Loucy (cell line): ENCODE results near the gene SEMG2.

Source experiments
- EZH2phosphoT487 ChIP-seq: fragments of 200-600 bp; IDR thresholded peaks from 2 replicates; pipeline ENCODE4 v1.6.1; 2018; ENCODE audit warnings: antibody characterized with exemption, mild to moderate bottlenecking, moderate library complexity, borderline replicate concordance
- TF ChIP-seq, protein P1 (sequence below): fragments of 200-600 bp; sonication (generic); conservative IDR thresholded peaks from 2 replicates; pipeline ENCODE4 v1.5.1; 2014; ENCODE audit warnings: mild to moderate bottlenecking, antibody characterized with exemption, low read length

DNA sequence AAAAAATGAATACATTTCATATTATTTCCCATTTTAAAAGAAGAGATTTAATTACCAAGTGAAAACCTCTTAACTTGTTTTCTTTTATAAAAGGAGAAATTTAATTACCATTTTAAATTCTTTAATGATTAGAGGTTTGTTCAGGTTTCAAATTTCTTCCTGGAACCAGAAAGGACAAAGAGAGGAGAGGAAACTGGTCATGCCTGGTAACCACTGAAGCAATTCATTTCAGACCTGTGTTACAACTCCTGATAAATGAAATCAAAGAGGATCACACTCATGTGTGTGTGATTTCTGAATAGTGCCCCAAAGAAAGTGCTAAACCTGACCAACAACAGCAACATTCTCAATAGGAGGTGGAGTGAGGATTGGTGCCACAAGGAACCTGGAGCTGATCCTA lies 45.8 kb downstream of the SEMG2 start:
- TF ChIP-seq, protein P1, sequence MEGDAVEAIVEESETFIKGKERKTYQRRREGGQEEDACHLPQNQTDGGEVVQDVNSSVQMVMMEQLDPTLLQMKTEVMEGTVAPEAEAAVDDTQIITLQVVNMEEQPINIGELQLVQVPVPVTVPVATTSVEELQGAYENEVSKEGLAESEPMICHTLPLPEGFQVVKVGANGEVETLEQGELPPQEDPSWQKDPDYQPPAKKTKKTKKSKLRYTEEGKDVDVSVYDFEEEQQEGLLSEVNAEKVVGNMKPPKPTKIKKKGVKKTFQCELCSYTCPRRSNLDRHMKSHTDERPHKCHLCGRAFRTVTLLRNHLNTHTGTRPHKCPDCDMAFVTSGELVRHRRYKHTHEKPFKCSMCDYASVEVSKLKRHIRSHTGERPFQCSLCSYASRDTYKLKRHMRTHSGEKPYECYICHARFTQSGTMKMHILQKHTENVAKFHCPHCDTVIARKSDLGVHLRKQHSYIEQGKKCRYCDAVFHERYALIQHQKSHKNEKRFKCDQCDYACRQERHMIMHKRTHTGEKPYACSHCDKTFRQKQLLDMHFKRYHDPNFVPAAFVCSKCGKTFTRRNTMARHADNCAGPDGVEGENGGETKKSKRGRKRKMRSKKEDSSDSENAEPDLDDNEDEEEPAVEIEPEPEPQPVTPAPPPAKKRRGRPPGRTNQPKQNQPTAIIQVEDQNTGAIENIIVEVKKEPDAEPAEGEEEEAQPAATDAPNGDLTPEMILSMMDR: no peak
- TF ChIP-seq EZH2phosphoT487: no peak
